ENCODE results near the gene CPNE5. TPM values are rescaled to one million over a fixed set of nuclear protein-coding genes. Genes with fewer than 3 reads are reported as not detected.

CPNE5 gene
- total and polyA plus RNA-seq, 2 of the 4 experiments (the other 2 are of a cell fraction), result 0.07 TPM; not detected in 1

GRCh38 chr6:36743032-36743431 lies 96.2 kb downstream of the CPNE5 start:
- ChIA-PET POLR2A (ENCODE audit: unreplicated experiment) (no interaction called here), CTCF (no interaction called here)
- dilution Hi-C loops (cut with HindIII; ENCODE audit: low sequenced_read_pairs, unreplicated experiment) (no loop called here), in situ Hi-C loops (cut with MboI; ENCODE audit: low sequenced_read_pairs) (no loop called here), intact Hi-C loops (cut with micrococcal nuclease) (no loop called here)
- Histone ChIP-seq H3K27me3 (ENCODE audit: control insufficient read depth, insufficient read depth, low read length) (peaks cover 32% of the 10 kb centered on the region), H2AK5ac (ENCODE audit: low read depth, low read length) (no peak overlapping the region), H3K9ac (ENCODE audit: low read depth, low read length) (no peak overlapping the region), H2BK5ac (ENCODE audit: low read depth, low read length, poor library complexity, severe bottlenecking) (no peak overlapping the region), H3K18ac (ENCODE audit: low read depth, low read length) (no peak overlapping the region), H2BK120ac (ENCODE audit: low read depth, low read length) (no peak overlapping the region), H3K4me1 (ENCODE audit: control insufficient read depth, insufficient read depth, low read length) (no peaks in the 10 kb centered on the region), H3K4me3 (ENCODE audit: insufficient read depth, low read depth, low read length) (no peak overlapping the region), H4K5ac (ENCODE audit: low read depth, low read length) (no peak overlapping the region), H2BK15ac (ENCODE audit: low read depth, low read length) (no peak overlapping the region), H2BK20ac (ENCODE audit: low read depth, low read length) (no peak overlapping the region), H3K9me1 (ENCODE audit: insufficient read depth, low read length) (peaks cover 4% of the 10 kb centered on the region; the same call in 1 of the 2 replicates), H3K27ac (ENCODE audit: insufficient read depth, low read length) (no peak overlapping the region), H4K20me1 (ENCODE audit: insufficient read depth, low read length) (peaks cover 3% of the 10 kb centered on the region; the same call in 1 of the 2 replicates), H3K79me1 (ENCODE audit: low read depth in 1 of 2, low read length in 2 of 2) (no peaks in the 10 kb centered on the region), H3K23ac (ENCODE audit: low read depth, low read length) (no peak overlapping the region), H2AFZ (replicated peaks; ENCODE audit: low read length, poor library complexity) (no peak overlapping the region), H3K36me3 (ENCODE audit: control insufficient read depth, insufficient read depth, low read length) (no peaks in the 10 kb centered on the region), H4K8ac (ENCODE audit: low read depth in 2 of 2, low read length in 2 of 2) (no peak overlapping the region), H2AK9ac (replicated peaks; ENCODE audit: low read depth, low read length, poor library complexity) (no peak overlapping the region), H4K91ac (ENCODE audit: insufficient read depth, low read depth, low read length) (no peak overlapping the region), H3K56ac (ENCODE audit: extremely low read depth, insufficient read depth, low read length) (no peak overlapping the region), H3K4me2 (ENCODE audit: low read depth, low read length) (no peak overlapping the region), H3K9me3 (ENCODE audit: control insufficient read depth, insufficient read depth, low read length) (peaks cover 3% of the 10 kb centered on the region), H3K14ac (replicated peaks; ENCODE audit: low read depth, low read length) (no peak overlapping the region), H3K4ac (ENCODE audit: low read depth, low read length) (no peak overlapping the region)
- TF ChIP-seq CTCF (conservative IDR thresholded peaks at IDR 0.05; ENCODE audit: low read depth, low read length) (no peak), BHLHE40 (IDR thresholded peaks at IDR 0.05; ENCODE audit: low read depth, low read length) (no peak), SMC3 (IDR thresholded peaks at IDR 0.05; ENCODE audit: low read depth, low read length) (no peak), RFX5 (IDR thresholded peaks at IDR 0.05; ENCODE audit: low read depth, low read length) (no peak), RAD21 (IDR thresholded peaks at IDR 0.05; ENCODE audit: low read length) (no peak), POLR2A (IDR thresholded peaks at IDR 0.05; ENCODE audit: low read depth, low read length) (no peak), USF2 (IDR thresholded peaks at IDR 0.05; ENCODE audit: low read depth, low read length) (no peak), RCOR1 (IDR thresholded peaks at IDR 0.05; ENCODE audit: insufficient replicate concordance, low read length) (no peak), NFE2L2 (IDR thresholded peaks at IDR 0.05; ENCODE audit: low read depth, low read length) (no peak), FOS (IDR thresholded peaks at IDR 0.05; ENCODE audit: low read depth, low read length) (no peak), CEBPB (IDR thresholded peaks at IDR 0.05; ENCODE audit: low read depth, low read length) (no peak), MXI1 (IDR thresholded peaks at IDR 0.05; ENCODE audit: borderline replicate concordance, low read depth, low read length) (no peak)
- WGBS, 2 experiments (ENCODE audit: extremely low coverage in 2 of 2, insufficient read length in 1 of 2), result 56% methylated on average over 1 of the region's 5 CpGs; no CpG with 5 or more reads in 1 of the 2 experiments
- ATAC-seq (ENCODE audit: low read depth) (no peak), DNase-seq (no peak)
- no TSS peak for BruUV-seq (replicated peaks)
